WERI-Rb-1 (cell line): Measurements from ENCODE around the gene KSR1.

Source experiments
- DNase-seq: peaks from one replicate; pipeline ENCODE4 v3.0.0-alpha.2; 2020
- H3K27ac ChIP-seq: fragments of 250-450 bp; sonication (Bioruptor Pico); 2 replicates; pipeline ENCODE4 v1.5.1; 2020; ENCODE audit warnings: mild to moderate bottlenecking, moderate library complexity
- H3K27me3 ChIP-seq: fragments of 250-450 bp; sonication (Bioruptor Pico); 2 replicates; pipeline ENCODE4 v1.5.1; 2021; ENCODE audit warnings: mild to moderate bottlenecking, low read depth, moderate library complexity; ENCODE audit not compliant: insufficient read depth, severe bottlenecking
- H3K36me3 ChIP-seq: fragments of 250-450 bp; sonication (Bioruptor Pico); 2 replicates; pipeline ENCODE4 v1.5.1; 2020; ENCODE audit warnings: mild to moderate bottlenecking, moderate library complexity
- H3K4me3 ChIP-seq: 2 replicates; pipeline ENCODE4 v1.5.1; 2011; ENCODE audit warnings: low read depth, mild to moderate bottlenecking, control low read depth, low read length
- H3K9me3 ChIP-seq: fragments of 250-450 bp; sonication (Bioruptor Pico); 2 replicates; pipeline ENCODE4 v1.5.1; 2021; ENCODE audit warnings: mild to moderate bottlenecking, moderate library complexity; ENCODE audit not compliant: severe bottlenecking
- CTCF ChIP-seq: IDR thresholded peaks from 2 replicates; pipeline ENCODE4 v1.5.1; 2011; ENCODE audit warnings: low read depth, mild to moderate bottlenecking, control low read depth, inconsistent platforms, low read length

The KSR1 gene

GRCh38 chr17:27601069-27601974 is 145.1 kb downstream of the KSR1 start:
- Histone ChIP-seq H3K4me3 (no peak overlapping the region), H3K9me3 (no peaks in the 10 kb centered on the region), H3K27me3 (no peaks in the 10 kb centered on the region), H3K36me3 (peaks cover 65% of the 10 kb centered on the region), H3K27ac (no peak overlapping the region)
- peak; percentile 86 for TF ChIP-seq CTCF
- peak; percentile 74 for DNase-seq

- Histone ChIP-seq H3K36me3 (peaks cover 66% of the 10 kb centered on the region), H3K9me3 (no peaks in the 10 kb centered on the region), H3K4me3 (no peak overlapping the region), H3K27me3 (no peaks in the 10 kb centered on the region), H3K27ac (no peak overlapping the region)
- DNase-seq: no peak
- TF ChIP-seq CTCF: no peak
Measured at GRCh38 chr17:27601975-27602302, 145.7 kb downstream of the KSR1 start.

GRCh38 chr17:27602721-27603420 is 146.6 kb downstream of the KSR1 start:
- TF ChIP-seq CTCF: peak; percentile 96

GRCh38 chr17:27603421-27603770 is 147.1 kb downstream of the KSR1 start:
- H3K27ac ChIP-seq: no peak overlapping the region
- H3K9me3 ChIP-seq: no peaks in the 10 kb centered on the region
- no peaks in the 10 kb centered on the region for H3K27me3 ChIP-seq
- no peak for DNase-seq
- no peak for TF ChIP-seq CTCF
- H3K36me3 ChIP-seq: peaks cover 65% of the 10 kb centered on the region
- no peak overlapping the region for H3K4me3 ChIP-seq

More at GRCh38 chr17:27602721-27603420, 146.6 kb downstream of the KSR1 start:
- H3K4me3 ChIP-seq: no peak overlapping the region
- peak; percentile 74 for DNase-seq
- no peak overlapping the region for H3K27ac ChIP-seq
- H3K36me3 ChIP-seq: peaks cover 65% of the 10 kb centered on the region
- no peaks in the 10 kb centered on the region for H3K9me3 ChIP-seq
- H3K27me3 ChIP-seq: no peaks in the 10 kb centered on the region

GRCh38 chr17:27603880-27604794 is 147.9 kb downstream of the KSR1 start:
- peaks cover 67% of the 10 kb centered on the region for H3K36me3 ChIP-seq
- no peak overlapping the region for H3K4me3 ChIP-seq
- TF ChIP-seq CTCF: no peak
- H3K27me3 ChIP-seq: no peaks in the 10 kb centered on the region
- no peak for DNase-seq
- no peaks in the 10 kb centered on the region for H3K9me3 ChIP-seq
- H3K27ac ChIP-seq: no peak overlapping the region
